GM18520 (cell line): ENCODE data around the gene CENPS.
"Not testable (repeated sequence)": the region's sequence is repeated elsewhere in the genome, so short reads cannot be mapped to it uniquely, and the experiment has no call there.

Source experiments
- ATAC-seq: cut with Tn5 transposase; IDR thresholded peaks from one replicate; pipeline ENCODE4 v1.9.1; 2021; ENCODE audit not compliant: unreplicated experiment

CENPS gene

DNA sequence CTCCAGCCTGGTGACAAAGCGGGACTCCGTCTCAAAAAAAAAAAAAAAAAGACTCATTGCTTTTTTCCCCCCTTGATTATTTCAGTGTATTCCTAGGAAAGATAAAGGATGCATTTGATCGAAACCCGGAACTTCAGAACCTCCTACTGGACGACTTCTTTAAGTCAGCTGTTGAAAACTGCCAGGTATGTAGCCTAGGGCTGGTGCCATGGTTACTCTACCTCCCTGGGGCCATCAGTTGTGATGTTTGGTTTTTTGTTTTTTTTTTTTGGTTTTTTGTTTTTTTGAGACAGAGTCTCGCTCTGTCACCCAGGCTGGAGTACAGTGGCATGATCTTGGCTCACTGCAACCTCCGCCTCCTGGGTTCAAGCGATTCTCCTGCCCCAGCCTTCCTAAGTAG lies 11.5 kb upstream of the CENPS start:
- ATAC-seq, result not testable (repeated sequence)

DNA sequence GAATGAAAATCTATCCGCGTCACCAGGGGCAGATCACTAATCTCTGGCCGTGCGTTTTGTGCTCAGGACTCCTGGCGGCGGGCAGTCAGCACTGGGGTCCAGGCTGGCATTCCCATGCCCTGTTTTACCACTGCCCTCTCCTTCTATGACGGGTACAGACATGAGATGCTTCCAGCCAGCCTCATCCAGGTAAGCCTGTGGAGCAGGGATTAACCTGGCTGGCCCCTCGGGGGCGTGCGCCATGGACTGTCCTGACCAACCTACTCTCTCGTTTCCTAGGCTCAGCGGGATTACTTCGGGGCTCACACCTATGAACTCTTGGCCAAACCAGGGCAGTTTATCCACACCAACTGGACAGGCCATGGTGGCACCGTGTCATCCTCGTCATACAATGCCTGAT lies 10.9 kb upstream of the CENPS start:
- no peak for ATAC-seq

DNA sequence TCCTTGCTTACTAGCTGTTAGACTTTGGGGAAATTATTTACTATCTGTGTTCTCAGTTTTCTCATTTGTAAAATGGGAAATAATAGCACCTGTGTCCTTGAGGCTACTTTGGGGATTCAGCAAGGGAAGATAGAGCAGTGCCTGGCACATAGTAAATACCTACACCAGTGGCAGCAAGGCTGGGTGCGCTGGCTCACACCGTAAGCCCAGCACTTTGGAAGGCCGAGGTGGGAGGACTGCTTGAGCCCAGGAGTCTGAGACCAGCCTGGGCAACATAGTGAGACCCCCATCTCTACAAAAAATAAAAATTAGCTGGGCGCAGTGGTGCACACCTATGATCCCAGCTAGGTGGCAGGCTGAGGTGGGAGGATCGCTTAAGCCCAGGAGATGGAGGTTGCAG lies 8.6 kb upstream of the CENPS start:
- ATAC-seq, result no peak

DNA sequence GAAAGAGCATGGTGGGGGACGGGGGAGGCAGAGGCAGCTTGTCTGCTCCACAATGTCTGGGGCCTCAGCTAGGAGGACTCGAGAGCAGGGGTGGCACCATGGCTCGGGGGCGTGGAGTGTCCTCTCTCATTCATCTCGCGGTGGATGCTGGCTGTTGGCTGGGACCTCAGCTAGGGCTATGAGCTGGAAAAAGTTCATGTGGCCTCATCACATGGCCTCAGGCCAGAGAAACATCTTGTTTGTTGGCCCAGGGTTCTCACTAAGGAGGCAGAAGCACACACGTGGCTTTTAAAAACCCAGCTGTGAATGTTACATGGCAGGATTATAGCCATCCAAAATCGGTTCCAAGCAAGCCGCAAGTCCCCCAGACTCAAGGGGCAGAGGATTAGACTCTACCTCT lies 6.2 kb upstream of the CENPS start:
- no peak for ATAC-seq

DNA sequence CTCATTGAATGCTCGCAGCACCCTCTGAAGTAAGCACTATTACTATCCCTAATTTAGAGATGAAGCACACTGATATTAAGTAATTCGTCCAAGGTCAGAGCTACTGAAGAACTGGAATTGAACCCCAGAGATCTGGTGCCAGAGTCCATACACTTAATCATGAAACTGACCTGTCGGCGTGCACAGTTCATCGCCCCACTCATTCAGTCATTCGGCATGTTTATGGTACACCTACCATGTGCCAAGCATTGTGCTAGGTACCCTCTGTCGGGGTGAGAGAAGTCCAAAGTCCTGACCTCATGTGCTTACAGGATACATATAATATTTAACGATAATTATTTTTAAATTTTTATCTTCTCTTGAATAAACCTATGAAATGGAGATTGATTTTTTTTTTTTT lies 5.6 kb upstream of the CENPS start:
- ATAC-seq, result no peak

DNA sequence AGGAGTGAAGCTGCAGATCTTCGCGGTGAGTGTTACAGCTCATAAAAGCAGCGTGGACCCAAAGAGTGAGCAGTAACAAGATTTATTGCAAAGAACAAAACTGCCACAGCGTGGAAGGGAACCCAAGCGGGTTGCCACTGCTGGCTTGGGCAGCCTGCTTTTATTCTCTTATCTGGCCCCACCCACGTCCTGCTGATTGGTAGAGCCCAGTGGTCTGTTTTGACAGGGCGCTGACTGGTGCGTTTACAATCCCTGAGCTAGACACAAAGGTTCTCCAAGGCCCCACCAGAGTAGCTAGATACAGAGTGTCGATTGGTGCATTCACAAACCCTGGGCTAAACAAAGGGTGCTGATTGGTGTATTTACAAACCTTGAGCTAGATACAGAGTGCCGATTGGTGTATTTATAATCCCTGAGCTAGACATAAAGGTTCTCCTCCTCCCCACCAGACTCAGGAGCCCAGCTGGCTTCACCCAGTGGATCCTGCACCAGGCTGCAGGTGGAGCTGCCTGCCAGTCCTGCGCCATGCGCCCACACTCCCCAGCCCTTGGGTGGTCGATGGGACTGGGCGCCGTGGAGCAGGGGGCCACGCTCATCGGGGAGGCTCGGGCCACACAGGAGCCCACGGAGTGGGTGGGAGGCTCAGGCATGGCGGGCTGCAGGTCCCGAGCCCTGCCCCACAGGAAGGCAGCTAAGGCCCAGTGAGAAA lies 4.3 kb upstream of the CENPS start:
- ATAC-seq, result not testable (repeated sequence)

DNA sequence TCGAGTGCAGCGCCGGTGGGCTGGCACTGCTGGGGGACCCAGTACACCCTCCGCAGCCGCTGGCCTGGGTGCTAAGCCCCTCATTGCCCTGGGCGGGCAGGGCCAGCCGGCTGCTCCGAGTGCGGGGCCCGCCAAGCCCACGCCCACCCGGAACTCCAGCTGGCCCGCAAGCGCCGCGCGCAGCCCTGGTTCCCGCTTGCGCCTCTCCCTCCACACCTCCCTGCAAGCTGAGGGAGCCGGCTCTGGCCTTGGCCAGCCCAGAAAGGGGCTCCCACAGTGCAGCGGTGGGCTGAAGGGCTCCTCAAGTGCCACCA lies 3.7 kb upstream of the CENPS start:
- not testable (repeated sequence) for ATAC-seq

DNA sequence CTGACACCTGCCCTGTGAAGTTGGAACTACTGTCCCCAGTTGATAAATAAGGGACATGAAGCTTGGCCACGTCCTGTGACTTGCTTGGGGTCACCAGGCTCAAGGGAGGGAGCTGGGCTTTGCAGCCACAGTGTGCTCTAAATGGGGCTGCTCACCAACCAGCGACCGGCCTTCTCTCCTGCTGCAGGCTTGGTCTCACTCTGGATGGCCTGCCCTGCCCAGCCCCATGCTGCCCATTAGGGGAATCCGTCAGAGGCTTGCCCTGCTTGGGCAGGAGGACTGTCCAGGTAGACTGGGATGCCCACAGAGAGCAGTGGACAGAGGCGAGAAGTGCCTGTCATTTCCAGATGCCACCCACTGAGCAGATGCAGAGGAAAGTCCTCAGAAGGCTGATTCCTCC lies 1.2 kb upstream of the CENPS start:
- ATAC-seq, result no peak

DNA sequence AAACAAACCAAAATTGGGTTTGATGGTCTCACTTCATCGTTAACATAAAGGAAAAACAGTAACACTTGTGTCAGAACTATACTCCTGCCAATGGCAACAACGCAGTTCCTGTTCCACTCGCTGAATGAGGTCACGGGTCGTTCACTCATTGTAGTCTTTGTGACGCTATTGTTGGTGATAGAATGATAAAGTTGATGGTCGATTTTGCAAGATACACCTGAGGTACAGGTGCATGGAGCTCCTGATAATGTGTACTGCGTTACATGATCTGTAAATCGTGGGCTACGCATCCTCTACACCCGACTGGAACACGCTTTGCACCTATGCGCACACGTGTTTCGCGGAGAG lies 391 bp upstream of the CENPS start:
- ATAC-seq, result peak; percentile 14

DNA sequence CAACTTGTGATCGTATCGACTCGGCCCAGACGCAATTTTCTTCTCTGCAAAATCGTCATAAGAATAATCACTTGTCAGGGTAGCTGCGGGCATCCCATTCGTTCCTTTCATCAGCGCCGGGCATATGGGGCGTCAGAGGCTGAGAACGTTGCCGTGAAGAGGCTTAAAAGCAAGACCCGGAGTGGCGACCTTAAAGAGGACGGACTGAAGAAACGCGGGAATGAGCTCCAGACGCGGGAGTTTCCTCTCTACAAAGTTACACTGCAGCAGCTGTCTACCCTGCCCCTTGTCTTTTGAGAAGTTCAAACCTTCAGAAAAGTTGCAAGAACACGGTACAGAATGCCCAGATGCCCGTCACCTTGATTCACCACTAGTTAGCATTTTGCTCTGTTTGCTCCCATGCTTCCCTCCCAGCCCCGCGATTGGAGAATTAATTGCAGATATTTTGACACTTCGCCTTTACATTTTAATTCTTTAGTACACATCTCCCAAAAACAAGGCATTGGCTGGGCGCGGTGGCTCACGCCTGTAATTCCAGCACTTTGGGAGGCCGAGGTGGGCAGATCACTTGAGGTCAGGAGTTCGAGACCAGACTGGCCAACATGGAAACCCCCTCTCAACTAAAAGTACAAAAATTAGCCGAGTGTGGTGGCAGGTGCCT lies 967 bp downstream of the CENPS start:
- ATAC-seq, result no peak

DNA sequence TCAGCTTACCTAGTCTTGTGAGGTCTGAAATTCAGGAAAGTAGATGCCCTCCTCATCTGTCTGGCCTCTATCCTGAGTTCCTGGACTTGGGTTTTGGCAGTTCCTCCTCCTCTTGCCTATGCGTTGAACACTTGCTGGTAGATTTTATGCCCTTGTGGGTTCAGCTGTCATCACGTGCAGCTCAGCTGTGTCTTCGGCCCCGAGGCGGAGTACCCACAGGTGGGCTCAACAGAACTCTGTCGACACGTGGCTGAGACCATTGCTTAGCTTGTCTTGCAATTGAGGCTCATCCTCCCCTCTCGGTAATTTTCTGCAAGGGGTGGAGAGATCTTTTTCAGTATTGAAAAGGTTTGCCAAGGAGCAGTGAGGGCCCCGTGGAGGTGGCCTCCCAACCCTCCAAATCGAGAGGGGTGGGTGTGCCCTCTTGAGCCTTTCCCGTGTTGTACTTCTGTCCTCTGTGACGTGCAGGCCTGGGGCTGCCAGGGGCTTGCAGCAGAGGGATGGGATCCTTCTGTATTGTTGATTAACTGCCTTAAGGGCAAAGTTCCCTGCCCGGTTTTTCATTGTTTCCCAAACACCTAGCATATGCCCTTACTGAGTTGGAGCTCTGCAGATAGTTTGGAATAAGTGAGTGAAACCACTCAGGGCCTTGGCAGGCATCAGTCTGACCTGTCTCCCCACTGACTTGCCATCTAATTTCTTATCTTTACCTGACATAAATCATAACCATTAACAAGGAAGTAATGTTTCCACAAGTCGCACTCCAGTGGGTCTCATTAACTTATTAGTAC lies 2.9 kb downstream of the CENPS start:
- no peak for ATAC-seq

DNA sequence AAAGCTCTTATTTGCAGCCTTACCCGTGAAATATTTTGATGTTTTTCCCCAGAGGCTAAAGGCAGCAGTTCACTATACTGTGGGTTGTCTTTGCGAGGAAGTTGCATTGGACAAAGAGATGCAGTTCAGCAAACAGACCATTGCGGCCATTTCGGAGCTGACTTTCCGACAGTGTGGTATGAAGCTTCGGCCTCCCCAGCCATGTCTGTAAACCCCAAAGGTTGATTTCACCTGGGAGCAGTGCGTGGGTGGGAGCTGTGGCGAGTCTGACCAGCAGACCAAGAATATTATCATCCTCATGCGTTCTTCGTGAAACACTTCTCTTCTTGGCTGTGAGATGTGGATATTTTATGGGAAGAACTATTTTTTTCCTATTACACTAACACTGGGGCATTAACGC lies 3.6 kb downstream of the CENPS start:
- no peak for ATAC-seq

DNA sequence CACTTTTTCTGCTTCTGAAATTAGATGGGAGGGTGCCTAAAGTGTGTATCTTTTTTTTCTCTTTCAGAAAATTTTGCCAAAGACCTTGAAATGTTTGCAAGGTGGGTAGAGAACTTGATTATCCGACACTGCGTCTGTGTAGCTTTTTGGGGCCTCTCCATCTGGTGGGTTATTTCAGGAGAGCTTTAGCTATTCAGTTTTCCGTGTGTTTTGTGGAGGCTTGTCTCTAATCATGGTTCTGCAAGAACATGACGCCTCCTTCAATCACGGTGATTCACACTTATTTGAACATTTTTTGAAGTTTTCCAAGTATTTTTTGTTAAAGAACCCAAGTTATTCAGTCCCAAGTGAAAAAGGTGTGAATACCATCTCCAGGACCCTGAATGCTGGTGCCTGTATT lies 4.4 kb downstream of the CENPS start:
- no peak for ATAC-seq

DNA sequence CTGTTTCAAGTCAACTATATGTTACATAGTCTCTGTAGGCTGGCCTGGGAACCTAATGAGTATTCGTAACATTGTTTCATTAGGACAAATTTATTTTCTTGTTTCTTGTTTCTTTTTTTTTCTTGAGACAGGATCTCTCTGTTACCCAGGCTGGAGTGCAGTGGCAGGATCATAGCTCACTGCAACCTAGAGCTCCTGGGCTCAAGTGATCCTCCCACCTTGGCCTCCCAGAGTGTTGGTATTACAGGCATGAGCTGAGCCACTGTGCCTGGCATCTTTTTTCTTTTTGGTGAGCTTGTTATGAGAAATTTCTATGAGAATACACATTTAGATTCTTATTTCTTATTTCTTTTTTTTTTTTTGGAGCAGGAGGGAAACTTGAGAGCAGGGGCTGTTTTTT lies 6.8 kb downstream of the CENPS start:
- no peak for ATAC-seq

DNA sequence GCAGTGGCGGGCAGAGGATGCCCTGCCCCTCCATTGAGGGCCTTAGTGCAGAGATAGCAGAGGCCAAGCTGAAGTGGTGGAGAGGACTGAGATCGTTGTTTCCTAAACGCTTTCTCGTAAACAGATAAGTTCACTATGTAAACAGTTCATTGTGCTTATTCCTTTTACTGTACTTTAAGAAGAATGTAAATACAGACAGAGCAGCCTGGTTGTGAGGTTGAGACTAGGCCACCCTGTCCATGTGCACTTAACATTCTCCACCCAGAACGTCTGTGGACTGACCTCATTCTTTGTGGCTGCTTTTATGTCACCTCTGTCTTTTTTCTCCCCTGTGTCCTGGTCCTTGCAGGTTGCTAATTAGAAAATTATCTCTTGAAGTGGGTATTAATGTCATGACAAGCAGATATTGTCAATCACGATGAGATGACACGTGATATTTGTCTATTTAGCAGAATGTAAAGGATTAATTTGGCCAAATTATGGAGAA lies 8.5 kb downstream of the CENPS start:
- ATAC-seq, result no peak

DNA sequence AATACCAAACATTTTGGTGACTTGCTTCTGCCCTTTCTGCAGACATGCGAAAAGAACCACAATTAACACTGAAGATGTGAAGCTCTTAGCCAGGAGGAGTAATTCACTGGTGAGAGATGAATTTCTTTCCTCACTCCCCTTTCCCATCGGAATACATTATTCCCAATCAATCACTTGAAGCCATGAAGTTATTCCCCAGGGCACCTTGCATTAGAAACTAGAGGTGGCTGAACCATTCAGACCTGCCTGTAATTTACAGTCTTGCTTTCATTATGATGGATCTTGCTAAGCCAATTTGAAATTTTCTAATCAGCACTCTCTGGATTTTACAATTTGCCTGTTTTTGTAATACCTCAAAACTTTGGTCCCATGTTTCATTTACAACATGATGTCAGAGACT lies 10.1 kb downstream of the CENPS start:
- ATAC-seq, result no peak

DNA sequence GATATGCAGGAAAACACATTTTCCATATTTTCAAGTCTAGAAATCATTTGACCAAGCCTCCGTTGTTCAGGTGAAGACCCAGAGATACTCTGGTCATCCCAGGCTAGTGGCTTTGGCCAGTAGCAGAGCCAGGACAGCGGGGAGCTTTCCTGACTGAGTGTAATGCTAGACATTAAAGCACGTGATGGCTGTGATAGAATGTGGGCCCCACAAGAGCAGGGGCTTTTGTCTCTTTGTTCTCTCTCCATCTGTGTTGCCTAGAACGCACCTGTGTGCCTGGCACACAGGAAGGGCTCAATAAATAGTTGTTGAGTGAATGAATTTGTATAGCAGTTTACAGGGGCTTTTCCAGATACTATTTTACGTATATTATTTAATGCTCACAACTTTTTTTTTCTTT lies 10.6 kb downstream of the CENPS start:
- ATAC-seq, result no peak

DNA sequence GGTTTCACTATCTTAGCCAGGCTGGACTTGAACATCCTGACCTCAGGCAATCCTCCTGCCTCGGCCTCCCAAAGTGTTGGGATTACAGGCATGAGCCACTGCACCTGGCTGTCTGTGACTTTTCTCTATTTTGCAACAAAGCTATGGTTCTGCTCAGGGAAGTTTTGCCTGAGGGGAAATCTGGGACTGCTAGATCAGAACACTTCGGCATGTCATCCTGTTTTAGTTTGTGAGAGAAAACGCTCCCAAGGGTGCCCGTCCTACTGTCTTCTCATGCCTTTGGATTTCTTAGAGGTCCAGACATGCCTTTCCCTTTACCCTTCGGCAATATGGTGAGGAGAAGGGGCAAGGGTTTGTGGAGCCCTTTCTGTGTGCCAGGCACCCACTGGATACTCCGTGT lies 14.0 kb downstream of the CENPS start:
- ATAC-seq, result no peak

DNA sequence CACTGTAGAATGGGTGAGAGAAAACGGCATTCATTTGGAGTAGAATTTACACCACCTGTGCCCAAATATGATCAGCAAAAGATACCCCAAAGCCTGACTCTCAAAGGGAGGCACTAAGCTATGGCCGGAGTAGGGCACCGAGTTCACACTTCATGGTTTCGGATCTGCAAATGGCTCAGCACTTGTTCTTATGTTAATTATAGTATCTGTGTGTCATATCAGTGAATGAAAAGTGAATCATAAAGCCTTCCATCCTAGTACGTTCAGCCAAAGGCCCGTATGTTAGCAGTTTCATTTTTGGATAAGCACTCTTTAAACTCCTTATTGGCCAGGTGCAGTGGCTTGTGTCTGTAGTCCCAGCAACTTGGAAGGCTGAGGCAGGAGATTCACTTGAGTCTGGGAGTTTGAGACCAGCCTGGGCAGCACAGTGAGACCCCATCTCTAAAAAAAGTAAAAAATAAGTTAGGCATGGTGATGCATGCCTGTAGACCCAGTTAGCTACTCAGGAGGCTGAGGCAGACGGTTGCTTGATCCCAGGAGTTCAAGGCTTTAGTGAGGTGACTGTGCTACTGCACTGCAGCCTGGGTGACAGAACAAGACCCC lies 14.7 kb downstream of the CENPS start:
- no peak for ATAC-seq

DNA sequence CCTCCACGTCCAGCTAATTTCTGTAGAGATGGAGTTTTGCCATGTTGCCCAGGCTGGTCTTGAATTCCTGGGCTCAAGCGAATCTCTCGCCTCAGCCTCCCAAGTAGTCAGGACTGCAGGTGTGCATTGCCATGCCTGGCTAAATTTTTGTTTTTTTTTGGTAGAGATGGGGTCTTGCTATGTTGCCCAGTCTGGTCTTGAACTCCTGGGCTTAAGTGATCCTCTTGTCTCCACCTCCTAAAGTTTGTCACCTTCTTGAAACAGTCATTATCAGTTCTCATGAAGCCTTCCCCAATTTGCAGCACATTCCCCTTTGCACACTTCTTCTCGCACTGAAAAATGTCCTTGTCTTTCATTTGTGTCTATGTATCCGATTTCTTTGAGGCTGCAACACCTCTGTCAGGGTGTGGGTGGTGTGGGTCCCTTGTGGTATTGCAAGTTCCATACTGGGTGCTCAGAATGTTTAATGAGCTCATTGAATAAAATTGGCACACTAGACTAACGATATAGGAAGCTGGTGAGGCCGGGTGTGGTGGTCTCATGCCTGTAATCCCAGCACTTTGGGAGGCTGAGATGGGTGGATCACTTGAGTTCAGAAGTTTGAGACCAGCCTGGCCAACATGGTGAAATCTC lies 16.7 kb downstream of the CENPS start:
- no peak for ATAC-seq

DNA sequence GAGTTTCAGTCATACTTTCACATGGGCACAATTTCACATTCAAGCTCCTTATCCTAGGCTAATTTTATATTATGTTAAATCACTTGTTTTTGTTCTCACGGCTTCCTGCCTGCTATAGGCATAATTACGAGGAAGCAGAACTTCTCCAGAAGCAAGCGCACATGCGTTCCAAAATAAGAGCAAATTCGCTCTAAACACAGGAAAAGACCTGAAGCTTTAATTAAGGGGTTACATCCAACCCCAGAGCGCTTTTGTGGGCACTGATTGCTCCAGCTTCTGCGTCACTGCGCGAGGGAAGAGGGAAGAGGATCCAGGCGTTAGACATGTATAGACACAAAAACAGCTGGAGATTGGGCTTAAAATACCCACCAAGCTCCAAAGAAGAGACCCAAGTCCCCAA lies 19.5 kb downstream of the CENPS start, which contains the start of gene CORT:
Gene CORT (plus strand): TSS at position 281 of the 400 bp plus-strand sequence. CDS start 193 bp downstream, outside the sequence.
- no peak for ATAC-seq
